Posterior cingulate gyrus (tissue), 11 donors: ENCODE measurements around the gene EIF2B2.

Experiments
- DNase-seq, 10 donors: peaks; one replicate each; pipeline versions ENCODE4 v3.0.0 to v3.0.0-alpha.2; 2020 to 2021; ENCODE audit warnings: mixed read lengths in 3 of 10
- intact Hi-C: fragments of 100-400 bp; cut with DNase I; formaldehyde crosslinking; loops from one replicate; pipeline ENCODE4 v1.15.1; 2023

The EIF2B2 gene

DNA sequence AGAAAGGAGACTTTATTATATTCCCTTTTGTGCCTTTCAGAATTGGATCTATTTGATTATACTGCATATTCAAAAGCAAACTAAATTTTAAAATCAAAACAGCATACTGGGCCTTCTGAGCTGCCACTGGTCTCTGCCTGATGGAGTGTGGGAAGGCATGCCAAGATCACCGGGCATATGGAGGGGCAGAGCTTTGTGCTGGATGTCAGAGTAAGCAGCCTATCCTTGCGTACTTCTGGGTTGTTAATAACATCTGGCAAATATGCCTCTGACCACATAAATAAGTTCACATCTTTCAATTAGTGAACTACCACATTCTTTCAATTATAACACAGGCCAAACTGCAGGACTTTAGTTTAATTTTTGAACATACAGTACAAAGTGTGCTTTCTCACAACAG, 30.2 kb downstream of the EIF2B2 start:
- DNase-seq = no peak
- intact Hi-C loops = no loop called here

DNA sequence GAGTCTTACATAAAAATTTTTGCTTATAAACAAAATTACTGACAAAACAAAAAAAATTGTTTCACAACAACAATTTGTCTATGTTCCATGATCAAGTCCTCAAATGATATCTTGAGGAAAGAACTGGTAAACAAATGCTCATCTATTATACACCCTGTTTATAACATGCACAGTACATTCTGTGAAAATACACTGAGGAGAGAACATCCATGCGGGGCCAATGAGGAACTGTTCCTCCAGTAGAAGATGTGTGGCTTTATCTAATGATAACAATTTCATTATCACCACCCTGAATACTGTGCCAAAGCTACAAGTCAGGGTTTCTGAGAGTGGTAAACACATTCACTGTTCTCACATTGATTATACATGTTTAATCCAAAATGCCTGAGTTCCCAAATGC, 37.8 kb downstream of the EIF2B2 start:
- DNase-seq = no peak
- intact Hi-C loops = no loop called here

DNA sequence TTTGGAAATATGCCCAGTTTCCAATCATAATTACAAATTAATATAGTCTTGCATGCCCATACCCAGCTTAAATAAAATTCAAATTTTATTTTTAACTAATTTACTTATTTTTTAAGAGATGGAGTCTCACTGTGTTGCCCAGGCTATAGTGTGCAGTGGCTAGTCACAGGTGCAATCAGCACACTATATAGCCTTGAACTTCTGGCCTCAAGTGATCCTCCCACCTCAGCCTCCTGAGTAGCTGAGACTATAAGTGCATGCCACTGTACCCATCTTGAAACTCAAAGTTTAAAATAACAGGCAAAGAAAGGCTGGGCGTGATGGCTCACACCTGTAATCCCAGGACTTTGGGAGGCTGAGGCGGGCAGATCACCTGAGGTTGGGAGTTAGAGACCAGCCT, 38.2 kb downstream of the EIF2B2 start:
- no peak for DNase-seq
- intact Hi-C loops = no loop called here

DNA sequence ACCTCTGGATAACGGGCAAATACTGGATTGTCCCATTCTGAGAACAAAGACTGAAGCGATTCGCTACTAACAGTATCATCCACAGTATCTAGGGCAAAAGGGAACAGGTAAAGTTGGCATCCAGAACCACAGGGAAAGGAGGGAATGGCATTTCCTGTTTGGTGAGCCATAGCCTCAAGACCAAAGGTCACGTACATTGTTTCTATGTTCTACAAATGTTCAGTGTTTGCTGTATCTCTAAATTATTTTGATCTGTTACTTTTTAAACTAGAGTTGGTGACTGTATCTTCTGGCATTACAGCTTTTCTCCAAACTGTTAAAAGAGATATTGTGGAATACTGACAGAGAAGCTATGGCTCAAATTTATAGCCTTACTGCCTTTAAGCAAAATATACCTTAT, 38.9 kb downstream of the EIF2B2 start:
- DNase-seq = no peak
- intact Hi-C loops = no loop called here

DNA sequence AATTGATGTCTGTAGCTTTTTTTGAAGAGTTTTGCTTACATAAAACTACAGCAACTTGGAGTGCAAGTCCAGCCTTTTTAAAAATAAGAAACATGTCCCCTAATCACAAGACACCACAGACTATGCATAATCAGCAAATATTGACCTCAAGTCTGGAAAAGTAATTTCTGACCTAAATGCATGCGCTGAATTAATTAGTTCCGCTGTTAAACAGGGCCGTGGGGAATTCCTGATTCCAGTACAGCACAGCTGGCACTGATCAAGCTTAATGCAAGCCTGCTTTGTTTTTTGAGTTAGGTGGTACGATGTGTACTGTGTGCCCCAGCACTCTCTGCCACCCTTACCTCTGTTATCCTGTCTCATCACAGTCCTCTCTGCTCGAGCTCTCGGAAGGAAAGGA, 39.3 kb downstream of the EIF2B2 start:
- intact Hi-C loops = no loop called here
- no peak for DNase-seq

DNA sequence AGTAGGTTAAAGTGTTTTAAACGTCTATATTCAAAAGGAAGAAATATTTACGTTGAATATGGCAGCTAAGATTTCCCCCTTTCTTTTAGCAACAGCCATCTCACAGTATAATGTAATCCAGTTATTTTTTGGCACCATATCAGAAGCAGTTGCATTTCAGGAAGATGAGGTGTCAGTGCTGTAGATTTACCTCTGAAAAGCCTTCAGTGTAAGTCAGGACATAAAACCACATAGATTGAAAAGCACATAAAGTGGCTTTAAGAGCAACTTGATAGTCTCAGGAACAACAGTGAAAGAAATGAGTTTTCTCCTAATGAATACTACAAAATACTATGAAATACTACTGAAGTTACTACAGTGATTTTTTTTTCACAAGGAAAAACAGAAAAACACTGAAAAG, 41.6 kb downstream of the EIF2B2 start:
- no peak for DNase-seq
- intact Hi-C loops = no loop called here

DNA sequence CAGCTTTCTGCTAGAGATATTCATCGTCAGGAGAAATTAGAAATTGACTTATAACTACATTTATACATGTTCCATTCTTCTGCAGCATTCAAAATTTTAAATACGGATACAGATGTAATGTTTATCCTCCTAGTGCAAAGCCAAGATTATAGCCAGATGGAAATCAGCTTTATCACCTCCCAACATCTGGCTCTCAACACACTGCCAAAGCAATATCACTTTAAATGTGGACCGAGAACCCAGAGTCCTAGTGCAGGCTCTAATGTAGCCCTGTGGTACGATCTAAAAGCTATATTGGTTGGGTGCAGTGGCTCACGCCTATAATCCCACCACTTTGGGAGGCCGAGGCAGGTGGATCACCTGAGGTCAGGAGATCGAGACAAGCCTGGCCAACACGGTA, 42.0 kb downstream of the EIF2B2 start:
- DNase-seq = no peak
- intact Hi-C loops = no loop called here

DNA sequence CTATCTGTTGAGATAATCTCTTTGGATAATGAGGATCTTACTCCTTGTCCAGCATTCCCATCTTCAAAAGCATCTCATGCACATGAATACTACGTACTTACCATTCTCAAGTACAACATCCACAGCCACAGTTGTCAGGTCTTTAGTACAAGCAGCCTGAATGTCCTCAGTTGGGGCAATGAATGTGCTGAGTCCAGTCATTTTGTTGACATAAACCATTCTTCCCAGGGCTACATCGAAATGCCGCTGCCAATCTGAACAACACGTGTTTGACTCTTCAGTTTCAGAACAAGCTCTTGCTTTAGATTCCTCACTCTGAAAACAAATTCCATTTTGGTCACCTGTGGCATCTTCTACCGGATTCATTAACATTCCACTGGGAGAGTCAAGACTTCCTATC, 43.6 kb downstream of the EIF2B2 start:
- DNase-seq = no peak
- intact Hi-C loops = no loop called here

DNA sequence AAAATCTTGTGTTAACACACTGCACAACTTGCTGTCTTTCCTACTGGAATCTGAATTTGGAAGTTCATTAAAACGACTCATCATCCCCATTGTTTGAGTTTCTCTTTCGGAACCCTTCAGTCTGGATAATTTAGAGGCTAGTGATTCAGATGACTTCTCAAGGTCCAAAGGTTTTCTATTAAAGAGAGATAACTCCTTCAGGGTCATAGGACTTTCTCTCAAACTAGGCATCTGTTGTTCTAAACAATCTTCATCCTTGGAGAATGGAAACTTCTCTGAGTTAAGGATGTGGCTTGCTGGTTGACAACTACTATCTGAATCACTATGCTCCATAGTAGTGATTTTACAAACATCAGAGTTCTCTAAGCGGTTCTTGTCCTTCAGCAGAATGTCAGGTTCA, 44.2 kb downstream of the EIF2B2 start:
- no peak for DNase-seq
- intact Hi-C loops = no loop called here

DNA sequence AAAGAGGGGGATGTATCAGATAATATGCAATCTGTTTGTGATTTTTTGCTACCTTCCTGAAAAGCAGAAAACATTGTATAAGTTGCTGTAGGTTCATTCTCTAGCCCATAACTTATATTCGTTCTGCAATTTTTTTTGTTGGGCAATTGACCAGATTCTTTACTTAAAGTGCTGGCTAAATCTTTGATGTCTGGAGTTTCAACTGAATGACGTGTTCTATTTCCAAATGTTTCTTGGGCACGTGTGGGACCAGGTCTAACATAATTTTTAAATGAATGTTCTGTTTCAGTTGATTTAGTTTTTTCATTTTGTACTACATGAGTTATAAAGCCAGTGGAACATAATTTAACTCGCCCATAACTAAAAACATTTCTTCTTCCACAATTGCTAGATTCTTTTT, 44.8 kb downstream of the EIF2B2 start:
- DNase-seq = no peak
- intact Hi-C loops = no loop called here

DNA sequence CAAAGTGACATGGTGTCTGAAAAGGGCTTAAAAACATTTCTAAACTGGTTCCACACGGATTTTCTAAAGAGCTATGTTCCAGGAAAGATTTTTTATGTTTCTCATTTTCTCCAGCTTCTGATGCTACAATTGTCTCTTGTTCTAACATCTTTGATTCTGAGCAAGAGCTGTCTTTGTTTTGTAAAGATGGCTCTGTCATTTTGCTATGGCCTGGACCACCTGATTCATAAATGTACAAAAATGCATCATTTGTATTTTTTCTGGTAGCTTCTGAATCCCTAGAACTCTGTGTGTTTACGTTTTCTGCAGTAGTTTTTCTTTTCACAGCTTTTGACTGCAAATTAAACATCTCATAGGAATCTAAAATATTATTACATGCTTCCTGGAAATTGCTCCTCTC, 45.4 kb downstream of the EIF2B2 start:
- intact Hi-C loops = no loop called here
- DNase-seq = no peak

DNA sequence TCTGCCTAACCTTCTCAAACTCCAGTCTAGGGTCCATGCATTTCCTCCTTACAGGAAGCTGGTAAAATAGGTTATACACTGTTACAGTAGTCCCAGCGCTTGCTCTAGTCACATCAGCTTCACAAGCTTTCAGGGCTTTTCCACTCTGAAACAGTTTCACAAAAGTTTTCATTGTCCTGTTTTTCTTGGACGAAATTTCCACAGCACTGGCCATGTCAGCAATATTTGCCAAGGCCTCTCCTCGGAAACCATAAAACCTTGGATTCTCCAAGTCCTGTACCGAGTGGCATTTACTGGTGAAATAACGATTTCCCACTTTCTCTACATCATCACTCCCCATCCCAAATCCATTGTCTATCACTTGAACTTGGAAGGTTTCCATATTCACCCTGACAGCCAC, 46.4 kb downstream of the EIF2B2 start:
- intact Hi-C loops = no loop called here
- no peak for DNase-seq

DNA sequence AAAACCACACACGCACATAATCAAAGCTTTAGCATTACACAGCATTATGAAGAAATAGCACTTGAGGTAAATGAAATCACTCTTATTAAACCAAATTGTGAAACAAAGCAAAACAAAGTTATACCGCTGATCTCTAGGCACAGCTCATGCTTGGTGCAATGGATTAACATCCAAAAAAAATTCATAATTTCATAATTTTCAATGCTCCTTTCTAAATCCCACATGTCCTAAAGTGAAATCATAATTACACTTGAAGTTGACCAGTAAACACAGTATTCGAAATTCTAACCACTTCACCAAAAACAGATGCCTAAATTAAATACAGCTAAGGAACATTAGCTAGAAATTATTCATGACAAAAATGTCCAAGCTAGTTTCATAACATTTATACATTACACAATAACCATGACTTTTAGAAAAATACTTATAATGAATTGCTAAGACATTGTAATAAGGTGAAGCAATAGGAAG, 47.0 kb downstream of the EIF2B2 start:
- intact Hi-C loops = no loop called here
- DNase-seq = no peak

DNA sequence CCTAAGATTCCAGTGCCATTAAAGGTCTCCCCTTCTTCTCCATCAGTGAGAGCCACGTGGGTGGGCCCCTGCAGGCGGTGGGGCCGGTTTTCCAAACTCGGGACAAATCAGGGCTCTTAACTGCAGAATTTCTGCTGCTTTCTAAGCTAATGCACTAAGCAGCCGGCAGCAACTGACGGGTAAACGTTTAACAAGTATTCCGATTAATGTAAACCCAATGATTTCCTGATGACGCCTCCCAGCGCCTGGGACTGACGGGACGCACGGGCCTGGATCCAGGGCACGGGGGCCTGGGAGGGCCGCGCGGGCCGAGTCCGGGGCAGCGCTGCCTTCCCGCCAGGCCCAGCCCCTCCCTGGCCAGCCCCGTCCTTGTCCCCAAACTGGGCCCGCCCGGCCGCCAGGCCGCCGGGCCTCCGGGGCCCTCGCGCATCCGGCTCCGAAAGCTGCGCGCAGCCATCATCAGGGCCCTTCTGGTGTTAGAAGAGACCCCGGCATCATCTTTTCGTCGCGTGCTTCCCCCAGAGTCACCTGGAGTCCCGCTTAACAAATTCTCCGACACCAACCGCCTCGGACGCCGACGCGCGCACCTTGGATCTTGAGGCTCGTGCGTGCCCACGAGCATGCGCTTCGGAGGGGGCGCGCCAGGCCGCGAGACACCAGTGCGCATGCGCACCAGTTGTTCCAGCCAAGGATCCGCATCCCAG, 48.3 kb downstream of the EIF2B2 start, which contains the start of gene MLH3:
Gene MLH3, minus strand, starts transcription at position 616 of the 704 bp plus-strand sequence. CDS start 1,812 bp downstream, outside the sequence.
- intact Hi-C loops = no loop called here
- DNase-seq = peak; percentile 73 to 97 (median 82)

DNA sequence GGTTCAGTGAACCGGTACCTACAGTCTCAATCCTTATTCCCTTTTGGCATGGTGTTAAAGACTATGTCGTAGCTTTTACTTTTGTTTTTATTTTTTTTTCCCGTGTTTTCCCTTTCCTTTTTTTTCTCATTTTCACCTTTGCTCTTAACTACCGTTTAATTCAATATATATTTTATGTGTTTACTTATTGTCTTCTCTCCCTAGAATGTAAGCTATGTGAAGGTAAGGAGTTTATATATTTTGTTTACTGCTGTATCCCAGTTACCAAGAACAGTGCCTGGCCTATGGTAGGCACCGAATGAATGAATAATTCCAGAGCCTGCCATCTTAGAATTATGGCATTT, 48.8 kb downstream of the EIF2B2 start:
- intact Hi-C loops = no loop called here
- no peak for DNase-seq

DNA sequence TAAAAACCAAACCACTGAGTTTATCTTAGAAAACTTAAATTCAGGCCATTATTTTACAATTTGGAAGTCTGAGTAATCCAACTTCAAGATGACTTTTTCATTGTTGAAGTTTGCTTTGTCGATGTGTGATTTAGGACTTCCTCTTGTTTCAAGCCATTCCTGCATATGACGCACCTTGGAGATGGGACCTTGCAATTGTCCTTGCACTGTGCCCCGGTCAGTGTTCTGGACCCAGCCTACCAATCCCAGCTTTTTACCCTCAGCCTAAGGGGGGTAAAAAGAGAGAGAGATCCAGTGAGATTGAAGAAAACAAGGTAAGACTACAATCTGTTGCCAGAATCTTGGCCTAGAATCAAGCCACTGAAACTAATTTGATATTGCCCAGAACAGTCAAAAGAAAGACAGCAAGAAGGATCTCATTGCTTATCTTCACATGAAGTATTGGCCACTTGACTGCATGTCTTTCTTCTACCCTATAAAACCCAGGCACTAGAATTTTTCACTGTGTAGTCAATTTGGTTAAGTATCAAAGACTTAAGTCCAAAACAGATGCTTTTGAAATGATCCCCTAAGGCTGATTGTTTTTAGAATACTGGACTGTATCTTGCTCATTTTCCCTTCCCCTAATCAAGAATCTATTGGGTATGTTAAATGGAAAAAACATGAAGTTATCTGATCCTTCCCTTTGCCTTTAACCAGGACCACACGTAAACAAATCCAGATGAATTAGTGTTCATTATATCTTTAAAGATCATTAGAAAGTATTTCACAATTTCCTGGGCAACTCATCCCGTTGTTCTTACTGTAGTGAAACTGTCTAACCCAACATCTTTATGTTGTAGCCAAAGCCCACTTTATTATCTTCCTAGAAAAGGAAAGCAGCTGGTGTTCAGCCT, 50.9 kb downstream of the EIF2B2 start:
- intact Hi-C loops = no loop called here

DNA sequence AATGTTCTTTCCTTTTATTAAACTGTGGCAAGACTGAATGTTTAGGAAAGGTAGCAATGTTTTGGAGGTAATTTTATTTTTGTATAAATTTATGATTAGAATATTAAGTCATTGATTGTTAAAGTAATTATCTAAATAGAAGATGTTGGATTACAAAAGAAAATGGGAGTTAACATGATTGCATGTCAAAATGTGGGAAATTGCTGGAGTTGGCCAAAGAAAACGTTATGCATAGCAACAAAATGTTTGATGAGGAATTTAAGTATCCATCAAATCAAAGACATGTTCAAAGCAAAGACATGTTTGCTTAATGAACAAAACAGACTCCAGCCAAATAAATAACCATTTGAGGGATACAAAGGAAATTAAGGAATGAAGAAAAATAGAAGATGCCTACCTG, 51.7 kb downstream of the EIF2B2 start:
- intact Hi-C loops = no loop called here
- no peak for DNase-seq

More for the DNA sequence above, 50.9 kb downstream of the EIF2B2 start:
- no peak for DNase-seq

DNA sequence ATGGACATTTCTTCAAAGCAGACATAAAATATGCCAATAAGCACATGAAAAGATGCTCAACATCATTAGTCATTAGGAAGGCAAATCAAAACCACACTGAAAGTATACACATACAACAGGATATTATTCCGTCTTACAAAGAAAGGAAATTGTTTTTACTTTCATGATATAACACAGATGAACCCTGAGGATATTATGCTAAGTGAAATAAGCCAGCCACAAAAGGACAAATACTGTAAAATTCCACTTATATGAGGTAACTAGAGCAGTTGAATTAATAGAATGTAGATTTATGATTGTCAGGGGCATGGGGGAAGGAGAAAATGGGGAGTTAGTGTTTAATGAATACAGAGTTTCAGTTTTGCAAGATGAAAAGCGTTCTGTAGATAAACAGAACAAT, 56.9 kb downstream of the EIF2B2 start:
- DNase-seq = no peak
- intact Hi-C loops = no loop called here

DNA sequence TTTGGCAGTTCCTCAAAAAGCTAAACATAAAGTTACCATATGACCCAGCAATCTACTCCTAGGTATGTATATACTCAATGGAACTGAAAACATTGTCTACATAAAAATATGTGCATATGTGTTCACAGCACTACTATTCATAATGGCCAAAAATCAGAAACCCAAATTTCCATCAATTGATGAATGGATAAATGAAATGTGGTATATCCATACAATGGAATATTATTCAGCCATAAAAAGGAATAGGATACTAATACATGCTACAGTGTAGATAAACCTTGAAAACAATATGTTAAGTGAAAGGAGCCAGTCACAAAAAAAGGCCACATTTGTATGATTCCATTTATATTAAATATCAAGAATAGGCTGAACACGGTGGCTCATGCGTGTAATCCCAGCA, 57.7 kb downstream of the EIF2B2 start:
- no peak for DNase-seq
- intact Hi-C loops = no loop called here
